ENCODE results near the gene FAM3B. TPM values are rescaled to one million over a fixed set of nuclear protein-coding genes. Genes with fewer than 3 reads are reported as not detected.

Gene FAM3B
- total RNA-seq, 1 donor from 2014 or later = 4.8 TPM

DNA sequence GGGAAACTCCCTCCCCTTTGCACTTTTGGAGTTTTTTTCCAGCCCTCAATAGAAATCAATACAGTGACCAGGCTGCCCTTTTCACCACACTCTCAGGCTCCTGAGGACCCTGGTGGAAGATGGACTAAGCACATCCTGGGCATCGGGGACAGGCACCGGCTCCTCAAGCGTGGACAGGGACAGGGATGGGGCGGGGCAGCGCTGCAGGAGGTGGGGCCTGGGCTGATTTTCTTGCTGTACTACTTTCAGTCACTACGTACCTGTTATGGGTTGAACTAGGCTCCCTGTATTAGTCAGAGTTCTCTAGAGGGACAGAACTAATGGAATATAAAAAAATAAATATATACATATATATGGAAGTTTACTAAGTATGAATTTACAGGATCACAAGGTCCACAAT is 47.7 kb downstream of the FAM3B start:
- peaks cover 27% of the 10 kb centered on the region for H3K4me1 ChIP-seq
- intact Hi-C loops (cut with DNase I) = no loop called here
- H3K9me3 ChIP-seq = no peaks in the 10 kb centered on the region
- DNase-seq = no peak
- H3K4me3 ChIP-seq = no peak overlapping the region
- peaks cover 6% of the 10 kb centered on the region for H3K36me3 ChIP-seq
- TF ChIP-seq, protein P1, sequence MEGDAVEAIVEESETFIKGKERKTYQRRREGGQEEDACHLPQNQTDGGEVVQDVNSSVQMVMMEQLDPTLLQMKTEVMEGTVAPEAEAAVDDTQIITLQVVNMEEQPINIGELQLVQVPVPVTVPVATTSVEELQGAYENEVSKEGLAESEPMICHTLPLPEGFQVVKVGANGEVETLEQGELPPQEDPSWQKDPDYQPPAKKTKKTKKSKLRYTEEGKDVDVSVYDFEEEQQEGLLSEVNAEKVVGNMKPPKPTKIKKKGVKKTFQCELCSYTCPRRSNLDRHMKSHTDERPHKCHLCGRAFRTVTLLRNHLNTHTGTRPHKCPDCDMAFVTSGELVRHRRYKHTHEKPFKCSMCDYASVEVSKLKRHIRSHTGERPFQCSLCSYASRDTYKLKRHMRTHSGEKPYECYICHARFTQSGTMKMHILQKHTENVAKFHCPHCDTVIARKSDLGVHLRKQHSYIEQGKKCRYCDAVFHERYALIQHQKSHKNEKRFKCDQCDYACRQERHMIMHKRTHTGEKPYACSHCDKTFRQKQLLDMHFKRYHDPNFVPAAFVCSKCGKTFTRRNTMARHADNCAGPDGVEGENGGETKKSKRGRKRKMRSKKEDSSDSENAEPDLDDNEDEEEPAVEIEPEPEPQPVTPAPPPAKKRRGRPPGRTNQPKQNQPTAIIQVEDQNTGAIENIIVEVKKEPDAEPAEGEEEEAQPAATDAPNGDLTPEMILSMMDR (IDR thresholded peaks at IDR 0.05) = no peak
- H3K27ac ChIP-seq = no peak overlapping the region
- no peak for ATAC-seq
- H3K27me3 ChIP-seq (ENCODE audit: low read depth) = no peaks in the 10 kb centered on the region

DNA sequence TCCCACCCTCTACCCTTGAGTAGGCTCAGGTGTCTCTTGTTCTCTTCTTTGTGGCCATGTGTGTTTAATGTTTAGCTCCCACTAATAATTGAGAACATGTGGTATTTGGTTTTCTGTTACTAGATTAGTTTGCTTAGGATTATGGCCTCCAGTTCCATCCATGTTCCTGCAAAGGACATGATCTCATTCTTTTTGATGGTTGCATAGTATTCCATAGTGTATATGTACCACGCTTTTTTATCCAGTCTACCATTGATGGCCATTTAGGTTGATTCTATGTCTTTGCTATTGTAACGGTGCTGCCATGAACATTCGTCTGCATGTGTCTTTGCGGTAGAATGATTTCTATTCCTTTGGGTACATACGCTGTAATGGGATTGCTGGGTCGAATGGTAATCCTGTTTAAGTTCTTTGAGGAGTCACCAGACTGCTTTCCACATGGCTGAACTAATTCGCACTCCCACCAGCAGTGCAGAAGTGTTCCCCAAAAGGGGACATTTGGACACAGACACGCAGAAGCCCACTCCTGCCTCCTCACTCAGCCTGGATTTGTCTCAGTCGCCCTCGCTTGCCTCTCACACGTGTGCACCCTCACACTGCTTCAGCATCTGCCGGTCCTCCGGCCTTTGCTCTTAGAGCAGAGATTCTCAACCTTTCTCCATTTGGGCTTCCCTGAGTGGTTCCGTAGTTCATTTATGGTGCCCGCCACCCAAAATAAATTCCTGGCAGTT is 48.9 kb downstream of the FAM3B start:
- H3K4me1 ChIP-seq = peaks cover 33% of the 10 kb centered on the region
- TF ChIP-seq, protein P1 (IDR thresholded peaks at IDR 0.05) = no peak
- H3K4me3 ChIP-seq = no peak overlapping the region
- H3K36me3 ChIP-seq = peaks cover 6% of the 10 kb centered on the region
- DNase-seq (no peak), ATAC-seq (no peak)
- H3K9me3 ChIP-seq = no peaks in the 10 kb centered on the region
- no peak overlapping the region for H3K27ac ChIP-seq
- intact Hi-C loops (cut with DNase I) = no loop called here
- no peaks in the 10 kb centered on the region for H3K27me3 ChIP-seq (ENCODE audit: low read depth)

DNA sequence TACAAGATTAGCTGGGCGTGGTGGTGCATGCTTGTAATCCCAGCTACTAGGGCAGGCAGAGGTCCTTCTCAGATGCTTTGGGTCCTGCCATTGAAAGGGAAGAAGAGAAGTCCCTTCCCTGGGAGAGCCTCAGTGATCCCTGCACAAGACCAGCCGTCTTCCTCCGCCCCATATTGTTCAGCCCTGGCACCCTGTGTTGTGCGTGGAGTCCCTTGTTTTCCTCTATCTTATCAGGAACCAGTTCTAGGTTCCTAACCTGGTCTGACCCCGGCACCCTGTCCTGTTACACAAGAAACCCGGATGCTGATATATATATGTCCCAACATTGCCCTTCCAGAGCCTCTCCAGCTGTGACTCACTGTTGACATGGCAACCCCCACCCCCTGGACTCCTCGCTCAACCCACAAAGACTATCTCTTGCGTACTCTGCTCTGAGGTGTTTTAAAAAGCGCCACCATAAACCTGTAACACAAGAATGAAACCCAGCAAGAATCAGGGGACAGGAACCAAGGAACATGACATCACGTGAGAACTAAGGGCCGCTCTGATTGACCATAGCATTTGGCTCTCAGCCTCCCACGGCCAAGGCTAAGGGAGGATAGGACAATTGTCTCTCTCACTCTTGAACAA is 50.0 kb downstream of the FAM3B start:
- DNase-seq = peak; percentile 82
- H3K9me3 ChIP-seq = no peaks in the 10 kb centered on the region
- H3K36me3 ChIP-seq = peaks cover 6% of the 10 kb centered on the region
- H3K27ac ChIP-seq = no peak overlapping the region
- no peaks in the 10 kb centered on the region for H3K27me3 ChIP-seq (ENCODE audit: low read depth)
- H3K4me1 ChIP-seq = peaks cover 28% of the 10 kb centered on the region
- intact Hi-C loops (cut with DNase I) = no loop called here
- no peak overlapping the region for H3K4me3 ChIP-seq
- ATAC-seq = peak; percentile 51 to 70
- TF ChIP-seq, protein P1 (IDR thresholded peaks at IDR 0.05) = no peak

DNA sequence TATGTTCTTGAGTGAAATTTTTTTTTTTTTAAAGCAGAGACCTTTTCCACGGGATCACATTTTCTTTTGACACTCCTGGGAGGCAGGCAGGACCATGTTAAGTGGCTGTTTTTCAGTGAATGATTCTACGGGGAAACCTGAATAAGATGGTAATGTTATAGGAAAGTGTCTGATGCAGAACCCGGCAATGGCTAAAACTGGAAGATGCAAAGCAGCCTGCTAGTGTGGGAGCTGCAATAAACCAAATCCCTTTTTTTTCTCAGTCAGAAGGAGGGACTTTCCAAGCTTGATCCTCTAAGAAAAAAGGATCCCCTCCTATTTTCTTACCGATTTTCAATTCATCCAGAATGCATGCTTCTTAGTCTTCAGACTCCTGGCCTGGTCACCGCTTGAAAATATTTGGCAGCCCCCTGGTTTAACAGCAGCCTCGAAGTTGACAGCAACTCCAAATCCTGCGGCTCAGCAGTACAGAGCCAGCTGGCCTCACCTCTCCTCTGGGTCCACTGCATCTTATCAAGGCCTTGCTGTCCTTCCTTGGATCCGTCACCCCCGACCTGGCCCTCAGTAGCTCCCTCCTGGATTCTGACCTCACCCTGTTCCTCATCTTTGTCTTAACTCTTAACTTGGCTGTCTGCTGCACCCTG is 50.8 kb downstream of the FAM3B start:
- DNase-seq (no peak), ATAC-seq (no peak)
- intact Hi-C loops (cut with DNase I) = no loop called here
- Histone ChIP-seq H3K27me3 (ENCODE audit: low read depth) (no peaks in the 10 kb centered on the region), H3K4me1 (peaks cover 23% of the 10 kb centered on the region), H3K9me3 (no peaks in the 10 kb centered on the region), H3K36me3 (peaks cover 6% of the 10 kb centered on the region), H3K27ac (no peak overlapping the region), H3K4me3 (no peak overlapping the region)
- TF ChIP-seq, protein P1 (IDR thresholded peaks at IDR 0.05) = no peak

DNA sequence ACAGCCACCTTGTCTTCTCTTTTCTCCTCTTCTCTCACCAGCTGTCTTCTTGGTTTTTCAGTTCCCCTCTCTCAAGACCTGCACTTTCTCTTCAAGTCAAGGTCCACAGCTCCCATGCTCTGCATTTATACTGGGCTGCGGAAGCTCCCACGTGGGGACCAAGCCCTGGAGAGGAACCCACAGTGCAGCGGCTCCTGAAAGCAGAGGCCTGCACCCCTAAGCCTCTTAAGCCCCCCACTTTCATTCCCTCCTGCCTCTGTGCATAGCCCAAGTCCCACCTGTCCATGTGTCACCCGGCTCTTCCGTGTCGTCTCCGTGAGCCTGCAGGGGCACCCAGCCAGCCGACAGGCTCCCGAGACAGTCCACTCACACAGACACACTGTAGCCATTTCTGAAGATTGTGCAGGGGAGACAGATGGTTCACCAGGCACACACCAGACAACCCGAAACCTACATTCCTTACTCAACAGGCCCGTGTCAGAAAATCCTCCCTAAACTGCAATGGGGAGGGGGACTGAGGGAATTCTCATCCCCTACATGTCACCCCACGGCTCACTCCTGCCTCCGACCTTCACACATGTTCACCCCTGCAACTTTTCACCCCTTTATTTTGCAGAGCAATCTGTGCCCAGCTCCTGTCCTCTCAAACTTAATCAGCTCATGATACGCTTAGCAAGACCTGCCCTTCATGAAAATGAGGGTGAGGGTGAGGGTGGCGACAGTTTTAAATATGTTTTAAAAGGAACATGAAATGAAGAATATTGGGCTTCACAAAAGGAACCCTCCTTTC is 51.5 kb downstream of the FAM3B start:
- Histone ChIP-seq H3K27ac (peak overlapping the region; percentile 56), H3K4me3 (no peak overlapping the region), H3K27me3 (ENCODE audit: low read depth) (no peaks in the 10 kb centered on the region), H3K36me3 (peaks cover 6% of the 10 kb centered on the region), H3K4me1 (peaks cover 15% of the 10 kb centered on the region), H3K9me3 (no peaks in the 10 kb centered on the region)
- no peak for DNase-seq
- TF ChIP-seq, protein P1 (IDR thresholded peaks at IDR 0.05) = no peak
- intact Hi-C loops (cut with DNase I) = no loop called here
- ATAC-seq = no peak
